HAP-1 (cell line): Measurements from ENCODE around the gene GNGT2.

ENCODE experiments used
- DNase-seq, 2 experiments: peaks; one replicate each; pipeline ENCODE4 v3.0.0-alpha.2; 2016 to 2020; ENCODE audit warnings: low spot score in 2 of 2
- H3K27me3 ChIP-seq: fragments of 250-450 bp; sonication (Bioruptor Pico); 2 replicates; pipeline ENCODE4 v1.5.1; 2020; ENCODE audit warnings: low read depth, mild to moderate bottlenecking, moderate library complexity
- H3K36me3 ChIP-seq: fragments of 250-450 bp; sonication (Bioruptor Pico); replicated peaks from 2 replicates; pipeline ENCODE4 v1.5.1; 2020; ENCODE audit warnings: mild to moderate bottlenecking
- H3K4me1 ChIP-seq: fragments of 250-450 bp; sonication (Bioruptor Pico); 2 replicates; pipeline ENCODE4 v1.5.1; 2020; ENCODE audit warnings: mild to moderate bottlenecking
- H3K4me3 ChIP-seq: fragments of 250-450 bp; sonication (Bioruptor Pico); 2 replicates; pipeline ENCODE4 v1.5.1; 2020; ENCODE audit warnings: mild to moderate bottlenecking, moderate library complexity
- H3K9me3 ChIP-seq: fragments of 250-450 bp; sonication (Bioruptor Pico); 2 replicates; pipeline ENCODE4 v1.5.1; 2020; ENCODE audit warnings: mild to moderate bottlenecking, moderate library complexity
- in situ Hi-C: fragments of 300-500 bp; cut with MboI; formaldehyde crosslinking; loops from 3 replicates; pipeline ENCODE4 v1.14.3; 2020; ENCODE audit warnings: low sequenced_read_pairs, inconsistent platforms, mixed read lengths

The GNGT2 gene

GRCh38 chr17:49224198-49224996 lies 14.0 kb upstream of the GNGT2 start:
- no peaks in the 10 kb centered on the region for H3K9me3 ChIP-seq
- no peak for DNase-seq
- no peak overlapping the region for H3K4me3 ChIP-seq
- H3K36me3 ChIP-seq: no peaks in the 10 kb centered on the region
- no peaks in the 10 kb centered on the region for H3K27me3 ChIP-seq
- in situ Hi-C loops: no loop called here
- H3K4me1 ChIP-seq: no peaks in the 10 kb centered on the region

GRCh38 chr17:49223517-49224197 lies 13.3 kb upstream of the GNGT2 start:
- peak; percentile 18 to 82 for DNase-seq
- Histone ChIP-seq H3K4me3 (no peak overlapping the region), H3K9me3 (no peaks in the 10 kb centered on the region), H3K4me1 (no peaks in the 10 kb centered on the region), H3K36me3 (no peaks in the 10 kb centered on the region), H3K27me3 (no peaks in the 10 kb centered on the region)
- in situ Hi-C loops: no loop called here

- in situ Hi-C loops: no loop called here
- H3K4me3 ChIP-seq: no peak overlapping the region
- no peaks in the 10 kb centered on the region for H3K27me3 ChIP-seq
- no peaks in the 10 kb centered on the region for H3K36me3 ChIP-seq
- no peaks in the 10 kb centered on the region for H3K9me3 ChIP-seq
- no peak for DNase-seq
- no peaks in the 10 kb centered on the region for H3K4me1 ChIP-seq
Observed at GRCh38 chr17:49223168-49223516, 12.8 kb upstream of the GNGT2 start.

GRCh38 chr17:49219987-49220386 lies 9.6 kb upstream of the GNGT2 start:
- no peak for DNase-seq
- Histone ChIP-seq H3K4me3 (no peak overlapping the region), H3K9me3 (no peaks in the 10 kb centered on the region), H3K4me1 (peaks cover 3% of the 10 kb centered on the region; the same call in 1 of the 2 replicates), H3K27me3 (no peaks in the 10 kb centered on the region), H3K36me3 (no peaks in the 10 kb centered on the region)
- in situ Hi-C loops: no loop called here

- no peaks in the 10 kb centered on the region for H3K36me3 ChIP-seq
- DNase-seq: peak in 1 of 2 experiments; percentile 66
- in situ Hi-C loops: no loop called here
- peaks cover 3% of the 10 kb centered on the region; the same call in 1 of the 2 replicates for H3K4me1 ChIP-seq
- no peaks in the 10 kb centered on the region for H3K9me3 ChIP-seq
- no peak overlapping the region for H3K4me3 ChIP-seq
- H3K27me3 ChIP-seq: no peaks in the 10 kb centered on the region
Observed at GRCh38 chr17:49218941-49219913, 8.9 kb upstream of the GNGT2 start.

GRCh38 chr17:49217651-49218413 lies 7.5 kb upstream of the GNGT2 start:
- Histone ChIP-seq H3K9me3 (no peaks in the 10 kb centered on the region), H3K4me1 (peaks cover 3% of the 10 kb centered on the region; the same call in 1 of the 2 replicates), H3K27me3 (no peaks in the 10 kb centered on the region), H3K4me3 (no peak overlapping the region), H3K36me3 (no peaks in the 10 kb centered on the region)
- in situ Hi-C loops: no loop called here
- no peak for DNase-seq

- Histone ChIP-seq H3K4me3 (no peak overlapping the region), H3K27me3 (no peaks in the 10 kb centered on the region), H3K9me3 (no peaks in the 10 kb centered on the region), H3K36me3 (no peaks in the 10 kb centered on the region), H3K4me1 (peaks cover 3% of the 10 kb centered on the region; the same call in 1 of the 2 replicates)
- in situ Hi-C loops: no loop called here
- DNase-seq: peak in 1 of 2 experiments; percentile 30
Observed at GRCh38 chr17:49216953-49217650, 6.7 kb upstream of the GNGT2 start.

GRCh38 chr17:49216482-49216881 lies 6.1 kb upstream of the GNGT2 start:
- Histone ChIP-seq H3K4me1 (peaks cover 3% of the 10 kb centered on the region; the same call in 1 of the 2 replicates), H3K4me3 (no peak overlapping the region), H3K36me3 (no peaks in the 10 kb centered on the region), H3K9me3 (no peaks in the 10 kb centered on the region), H3K27me3 (no peaks in the 10 kb centered on the region)
- DNase-seq: no peak
- in situ Hi-C loops: no loop called here

GRCh38 chr17:49214676-49215360 lies 4.4 kb upstream of the GNGT2 start:
- no peaks in the 10 kb centered on the region for H3K9me3 ChIP-seq
- H3K27me3 ChIP-seq: no peaks in the 10 kb centered on the region; the same call in 1 of the 2 replicates
- H3K36me3 ChIP-seq: no peaks in the 10 kb centered on the region
- DNase-seq: no peak
- in situ Hi-C loops: no loop called here
- peaks cover 3% of the 10 kb centered on the region; the same call in 1 of the 2 replicates for H3K4me1 ChIP-seq
- no peak overlapping the region for H3K4me3 ChIP-seq

GRCh38 chr17:49213847-49214246 lies 3.5 kb upstream of the GNGT2 start:
- no peaks in the 10 kb centered on the region for H3K9me3 ChIP-seq
- no peak for DNase-seq
- in situ Hi-C loops: no loop called here
- H3K4me1 ChIP-seq: peaks cover 3% of the 10 kb centered on the region; the same call in 1 of the 2 replicates
- no peak overlapping the region for H3K4me3 ChIP-seq
- H3K36me3 ChIP-seq: no peaks in the 10 kb centered on the region
- peaks cover 4% of the 10 kb centered on the region; the same call in 1 of the 2 replicates for H3K27me3 ChIP-seq

GRCh38 chr17:49213399-49213798 lies 3.0 kb upstream of the GNGT2 start:
- Histone ChIP-seq H3K4me3 (no peak overlapping the region), H3K9me3 (no peaks in the 10 kb centered on the region), H3K27me3 (peaks cover 4% of the 10 kb centered on the region; the same call in 1 of the 2 replicates), H3K4me1 (peaks cover 3% of the 10 kb centered on the region; the same call in 1 of the 2 replicates), H3K36me3 (no peaks in the 10 kb centered on the region)
- in situ Hi-C loops: no loop called here
- DNase-seq: no peak

GRCh38 chr17:49209061-49209571 lies 1.3 kb downstream of the GNGT2 start:
- no peaks in the 10 kb centered on the region for H3K36me3 ChIP-seq
- no peaks in the 10 kb centered on the region for H3K9me3 ChIP-seq
- no peaks in the 10 kb centered on the region for H3K4me1 ChIP-seq
- no peak overlapping the region for H3K4me3 ChIP-seq
- H3K27me3 ChIP-seq: peaks cover 6% of the 10 kb centered on the region
- no peak for DNase-seq
- in situ Hi-C loops: no loop called here
